Tibial artery (tissue), 4 donors: ENCODE data around the gene DND1.

Experiments
- DNase-seq, 2 donors: peaks; one replicate each; pipeline ENCODE4 v3.0.0-alpha.2; 2019
- H3K27ac ChIP-seq, 2 donors: fragments of 200-600 bp; sonication (generic) in 1 of 2; 1 replicate in 1 of 2; 2 replicates in 1 of 2; pipeline ENCODE4 v1.5.1; 2018 to 2019; ENCODE audit warnings: mild to moderate bottlenecking in 1 of 2
- H3K27me3 ChIP-seq, 2 donors: fragments of 200-600 bp; sonication (generic) in 1 of 2; one replicate each; pipeline versions ENCODE4 v1.5.1 to v1.6.0; 2016 to 2019
- H3K36me3 ChIP-seq, 3 donors: fragments of 200-600 bp; sonication (generic) in 2 of 3; one replicate each; pipeline ENCODE4 v1.5.1; 2016 to 2019; ENCODE audit warnings: mild to moderate bottlenecking in 2 of 3
- H3K4me1 ChIP-seq, 4 donors: fragments of 200-600 bp; sonication (generic) in 2 of 4; 1 replicate in 3 of 4; 2 replicates in 1 of 4; pipeline ENCODE4 v1.5.1; 2016 to 2019
- H3K4me3 ChIP-seq, 2 donors: fragments of 200-600 bp; sonication (generic) in 1 of 2; 1 replicate in 1 of 2; 2 replicates in 1 of 2; pipeline ENCODE4 v1.5.1; 2018 to 2019; ENCODE audit warnings: mild to moderate bottlenecking in 2 of 2
- H3K9me3 ChIP-seq, 3 donors: fragments of 200-600 bp; sonication (generic) in 1 of 3; one replicate each; pipeline ENCODE4 v1.5.1; 2016 to 2019
- intact Hi-C: fragments of 100-400 bp; cut with DNase I; formaldehyde crosslinking; loops from one replicate; pipeline ENCODE4 v1.15.0; 2023; ENCODE audit warnings: low total_unique reads
- TF ChIP-seq, protein P1 (sequence below), 2 experiments: fragments of 200-600 bp in 1 of 2; fragments of 450-650 bp in 1 of 2; IDR thresholded peaks; one replicate each; pipeline ENCODE4 v1.5.1; 2017 to 2019; ENCODE audit warnings: antibody characterized with exemption in 2 of 2, mild to moderate bottlenecking in 1 of 2, moderate library complexity in 1 of 2

Gene DND1

DNA sequence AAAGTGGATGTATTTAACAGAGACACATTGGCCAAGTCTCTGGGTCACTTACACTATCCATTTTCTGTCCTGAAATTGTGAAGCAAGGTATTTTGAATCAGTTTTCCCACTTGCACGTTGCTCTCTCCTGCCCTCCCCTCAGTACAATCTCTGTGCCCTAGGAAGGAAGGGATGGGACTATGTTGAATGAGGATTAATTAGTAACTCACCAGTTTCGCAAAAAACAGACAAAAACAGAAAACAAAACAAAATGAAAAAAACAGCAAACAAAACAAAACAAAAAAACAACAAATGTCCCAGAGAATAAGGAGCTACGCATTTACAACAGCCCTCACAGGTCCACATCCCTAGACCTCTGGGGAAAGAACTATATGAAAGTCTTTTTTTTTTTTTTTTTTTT lies 39.3 kb downstream of the DND1 start:
- Histone ChIP-seq H3K36me3 (no peaks in the 10 kb centered on the region), H3K27ac (no peak overlapping the region), H3K9me3 (no peaks in the 10 kb centered on the region), H3K4me3 (no peak overlapping the region), H3K27me3 (no peaks in the 10 kb centered on the region), H3K4me1 (peaks cover 5 to 23% (median 13%) of the 10 kb centered on the region in 4 donors)
- DNase-seq: no peak
- intact Hi-C loops: no loop called here
- TF ChIP-seq, protein P1, sequence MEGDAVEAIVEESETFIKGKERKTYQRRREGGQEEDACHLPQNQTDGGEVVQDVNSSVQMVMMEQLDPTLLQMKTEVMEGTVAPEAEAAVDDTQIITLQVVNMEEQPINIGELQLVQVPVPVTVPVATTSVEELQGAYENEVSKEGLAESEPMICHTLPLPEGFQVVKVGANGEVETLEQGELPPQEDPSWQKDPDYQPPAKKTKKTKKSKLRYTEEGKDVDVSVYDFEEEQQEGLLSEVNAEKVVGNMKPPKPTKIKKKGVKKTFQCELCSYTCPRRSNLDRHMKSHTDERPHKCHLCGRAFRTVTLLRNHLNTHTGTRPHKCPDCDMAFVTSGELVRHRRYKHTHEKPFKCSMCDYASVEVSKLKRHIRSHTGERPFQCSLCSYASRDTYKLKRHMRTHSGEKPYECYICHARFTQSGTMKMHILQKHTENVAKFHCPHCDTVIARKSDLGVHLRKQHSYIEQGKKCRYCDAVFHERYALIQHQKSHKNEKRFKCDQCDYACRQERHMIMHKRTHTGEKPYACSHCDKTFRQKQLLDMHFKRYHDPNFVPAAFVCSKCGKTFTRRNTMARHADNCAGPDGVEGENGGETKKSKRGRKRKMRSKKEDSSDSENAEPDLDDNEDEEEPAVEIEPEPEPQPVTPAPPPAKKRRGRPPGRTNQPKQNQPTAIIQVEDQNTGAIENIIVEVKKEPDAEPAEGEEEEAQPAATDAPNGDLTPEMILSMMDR (IDR thresholded peaks at IDR 0.05): no peak

DNA sequence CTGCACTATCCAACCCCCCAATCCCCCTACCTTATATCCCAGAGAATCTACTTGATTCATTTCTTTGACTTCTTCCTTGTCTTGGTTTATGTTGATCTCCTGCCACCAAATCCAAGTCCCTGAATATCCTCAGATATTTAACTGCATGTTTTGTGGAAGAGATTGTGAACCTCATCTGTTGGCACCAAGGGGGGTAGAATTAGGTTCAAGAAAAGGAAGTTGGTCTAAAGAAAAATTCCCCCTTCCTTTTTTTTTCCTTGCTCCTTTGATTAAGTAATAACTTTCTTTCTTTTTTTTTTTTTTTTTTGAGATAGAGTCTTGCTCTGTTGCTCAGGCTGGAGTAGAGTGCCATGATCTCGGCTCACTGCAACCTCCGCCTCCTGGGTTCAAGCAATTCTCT lies 39.9 kb downstream of the DND1 start:
- peak overlapping the region; percentile 65 to 70 for H3K27ac ChIP-seq
- H3K27me3 ChIP-seq: no peaks in the 10 kb centered on the region
- TF ChIP-seq, protein P1 (IDR thresholded peaks at IDR 0.05): no peak
- peak overlapping the region; percentile 53 to 62 for H3K4me3 ChIP-seq
- H3K36me3 ChIP-seq: no peaks in the 10 kb centered on the region
- H3K4me1 ChIP-seq: peaks cover 5 to 18% (median 13%) of the 10 kb centered on the region in 4 donors
- H3K9me3 ChIP-seq: no peaks in the 10 kb centered on the region
- no peak for DNase-seq
- intact Hi-C loops: no loop called here

DNA sequence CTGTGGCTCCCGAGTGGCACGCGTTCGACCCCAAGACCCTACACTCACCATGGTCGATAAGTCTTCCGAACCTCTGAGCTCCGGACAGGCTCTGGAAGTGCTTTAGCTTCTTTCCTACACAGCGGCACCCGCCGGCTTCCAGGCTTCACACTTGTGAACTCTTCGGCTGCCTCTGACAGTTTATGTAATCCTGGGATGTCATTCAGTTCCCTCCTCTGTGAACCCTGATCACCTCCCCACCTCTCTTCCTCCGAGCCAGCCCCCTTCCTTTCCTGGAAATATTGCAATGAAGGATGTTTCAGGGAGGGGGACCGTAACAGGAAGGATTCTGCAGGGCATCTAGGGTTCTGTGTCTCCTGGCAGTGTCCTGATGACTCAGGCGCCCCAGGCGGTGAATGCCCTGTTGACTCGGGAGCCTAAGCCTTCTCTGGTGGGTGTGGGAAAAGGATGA lies 40.3 kb downstream of the DND1 start, which contains the start of gene CD14:
CD14 (minus strand) TSS at position 155 of the 451 bp plus-strand sequence; CDS start at position 51, 104 bp downstream.
- intact Hi-C loops: no loop called here
- TF ChIP-seq, protein P1 (IDR thresholded peaks at IDR 0.05): no peak
- peak; percentile 63 to 82 for DNase-seq
- Histone ChIP-seq H3K4me3 (peak within 1 kb of the TSS; percentile 53 to 62), H3K4me1 (peaks cover 5 to 17% (median 13%) of the 10 kb centered on the region in 4 donors), H3K27ac (peak within 1 kb of the TSS; percentile 65 to 70), H3K27me3 (no peaks in the 10 kb centered on the region), H3K9me3 (no peaks in the 10 kb centered on the region), H3K36me3 (no peaks in the 10 kb centered on the region)

DNA sequence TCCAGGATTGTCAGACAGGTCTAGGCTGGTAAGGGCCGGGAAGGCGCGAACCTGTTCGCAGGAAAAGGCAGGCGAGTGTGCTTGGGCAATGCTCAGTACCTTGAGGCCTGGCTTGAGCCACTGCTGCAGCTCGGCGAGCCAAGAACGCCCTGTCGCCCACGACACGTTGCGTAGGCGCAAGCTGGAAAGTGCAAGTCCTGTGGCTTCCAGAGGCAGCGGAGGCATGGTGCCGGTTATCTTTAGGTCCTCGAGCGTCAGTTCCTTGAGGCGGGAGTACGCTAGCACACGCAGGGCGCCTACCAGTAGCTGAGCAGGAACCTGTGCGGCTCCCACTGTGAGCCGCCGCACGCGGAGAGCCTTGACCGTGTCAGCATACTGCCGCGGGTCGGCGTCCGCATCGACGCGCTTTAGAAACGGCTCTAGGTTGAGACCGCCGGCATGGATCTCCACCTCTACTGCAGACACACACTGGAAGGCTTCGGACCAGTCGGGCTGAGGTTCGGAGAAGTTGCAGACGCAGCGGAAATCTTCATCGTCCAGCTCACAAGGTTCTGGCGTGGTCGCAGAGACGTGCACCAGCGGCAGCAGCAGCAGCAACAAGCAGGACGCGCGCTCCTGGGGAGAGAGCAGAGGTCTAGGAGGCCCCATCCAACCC lies 40.9 kb downstream of the DND1 start:
- intact Hi-C loops: no loop called here
- H3K27me3 ChIP-seq: no peaks in the 10 kb centered on the region
- peak overlapping the region; percentile 65 to 70 for H3K27ac ChIP-seq
- no peaks in the 10 kb centered on the region for H3K9me3 ChIP-seq
- H3K36me3 ChIP-seq: no peaks in the 10 kb centered on the region
- H3K4me1 ChIP-seq: peaks cover 5 to 17% (median 13%) of the 10 kb centered on the region in 4 donors
- TF ChIP-seq, protein P1 (IDR thresholded peaks at IDR 0.05): peak in 1 of 2 experiments; percentile 6
- peak; percentile 53 to 84 for DNase-seq
- H3K4me3 ChIP-seq: peak overlapping the region; percentile 53 to 62

DNA sequence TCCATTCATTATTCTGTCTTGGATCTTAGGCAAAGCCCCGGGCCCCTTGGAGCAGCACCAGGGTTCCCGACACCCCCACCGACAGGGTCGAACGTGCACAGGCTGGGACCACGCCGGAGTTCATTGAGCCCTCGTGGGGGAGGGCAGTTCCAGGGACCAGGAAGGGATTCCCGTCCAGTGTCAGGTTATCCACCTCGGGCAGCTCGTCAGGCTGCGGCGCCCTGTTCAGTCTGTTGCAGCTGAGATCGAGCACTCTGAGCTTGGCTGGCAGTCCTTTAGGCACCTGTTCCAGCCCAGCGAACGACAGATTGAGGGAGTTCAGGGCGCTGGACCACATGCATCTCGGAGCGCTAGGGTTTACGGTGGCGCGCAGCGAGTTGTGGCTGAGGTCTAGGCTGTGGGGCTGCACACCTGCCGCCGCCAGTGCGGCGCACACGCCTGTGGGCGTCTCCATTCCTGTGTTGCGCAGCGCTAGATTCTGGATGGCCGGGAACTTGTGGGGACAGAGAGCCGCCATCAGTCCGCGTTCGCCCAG lies 41.5 kb downstream of the DND1 start:
- Histone ChIP-seq H3K27me3 (no peaks in the 10 kb centered on the region), H3K4me1 (peaks cover 5 to 17% (median 13%) of the 10 kb centered on the region in 4 donors), H3K4me3 (peak overlapping the region; percentile 53 to 62), H3K36me3 (no peaks in the 10 kb centered on the region), H3K27ac (peak overlapping the region; percentile 65 to 70), H3K9me3 (no peaks in the 10 kb centered on the region)
- intact Hi-C loops: no loop called here
- no peak for DNase-seq
- TF ChIP-seq, protein P1 (IDR thresholded peaks at IDR 0.05): no peak
